GM12878 (cell line): ENCODE data around the gene OS9. TPM values are rescaled to one million over a fixed set of nuclear protein-coding genes. Genes with fewer than 3 reads are reported as not detected.
"Not testable (repeated sequence)": the region's sequence is repeated elsewhere in the genome, so short reads cannot be mapped to it uniquely, and the experiment has no call there.

Experiments
- ATAC-seq: fragments of 200-7000 bp; cut with Tn5 transposase; 3 replicates; pipeline ENCODE4 v1.9.1; 2020; ENCODE audit warnings: mild to moderate bottlenecking, moderate library complexity
- BruUV-seq: library from RNA; stranded (reverse); fragments of 400-500 nt; replicated peaks from 2 replicates; lab custom pipeline; 2021; lab: Mats Ljungman, UMichigan
- CTCF ChIA-PET: fragments of 300-600 bp; sonication (Branson Sonifier 250); formaldehyde crosslinking; extraction: SDS; loops from one replicate; lab custom pipeline; 2021; ENCODE audit warnings: inconsistent platforms; lab: Yijun Ruan, JAX
- POLR2A ChIA-PET: fragments of 350-600 bp; formaldehyde crosslinking; extraction: SDS; loops from one replicate; lab custom pipeline; 2021; ENCODE audit warnings: inconsistent platforms; lab: Charles Lee
- RAD21 ChIA-PET: fragments of 300-600 bp; sonication (Branson Sonifier 250); formaldehyde crosslinking; loops from one replicate; lab custom pipeline; 2023; ENCODE audit warnings: antibody characterized with exemption; ENCODE audit not compliant: unreplicated experiment; lab: Charles Lee
- SMC1A ChIA-PET: fragments of 300-600 bp; sonication (Branson Sonifier 250); formaldehyde crosslinking; loops from one replicate; lab custom pipeline; 2023; ENCODE audit not compliant: unreplicated experiment, uncharacterized antibody; lab: Charles Lee
- DNase-seq: peaks from one replicate; pipeline ENCODE4 v3.0.0-alpha.2; 2011; ENCODE audit warnings: low read depth, low spot score
- FAIRE-seq: peaks from 3 replicates; lab custom pipeline; 2011; peaks lifted over from hg19 to GRCh38; lab: Jason Lieb, UNC
- H2AFZ ChIP-seq: 2 replicates; pipeline ENCODE4 v1.6.0; 2011; ENCODE audit warnings: low read depth, low read length, control low read depth; ENCODE audit not compliant: control insufficient read depth
- H3K27ac ChIP-seq: 2 replicates; pipeline ENCODE4 v1.5.1; 2011; ENCODE audit warnings: control low read depth; ENCODE audit not compliant: control insufficient read depth, insufficient read depth
- H3K27me3 ChIP-seq, 2 experiments: replicated peaks in 1 of 2; 2 replicates each; pipeline versions ENCODE4 v1.6.0 to v1.6.1; 2011; ENCODE audit warnings: low read length in 1 of 2; ENCODE audit not compliant: control insufficient read depth in 2 of 2, insufficient read depth in 2 of 2
- H3K36me3 ChIP-seq, 2 experiments: 2 replicates each; pipeline ENCODE4 v1.5.1; 2011; ENCODE audit warnings: low read length in 1 of 2; ENCODE audit not compliant: control insufficient read depth in 2 of 2, insufficient read depth in 2 of 2
- H3K4me1 ChIP-seq: 2 replicates; pipeline ENCODE4 v1.6.1; 2011; ENCODE audit warnings: mild to moderate bottlenecking, low read length, moderate library complexity, mixed read lengths; ENCODE audit not compliant: control insufficient read depth, insufficient read depth
- H3K4me2 ChIP-seq: 2 replicates; pipeline ENCODE4 v1.6.0; 2011; ENCODE audit warnings: control low read depth; ENCODE audit not compliant: control insufficient read depth, insufficient read depth
- H3K4me3 ChIP-seq: fragments of 200-600 bp; sonication (generic); 2 replicates; pipeline ENCODE4 v1.5.1; 2016
- H3K79me2 ChIP-seq: 2 replicates; pipeline ENCODE4 v1.6.0; 2011; ENCODE audit warnings: low read length; ENCODE audit not compliant: control insufficient read depth, insufficient read depth
- H3K9ac ChIP-seq: 2 replicates; pipeline ENCODE4 v1.8.0; 2011; ENCODE audit warnings: low read length, control low read depth, mixed read lengths; ENCODE audit not compliant: control insufficient read depth, insufficient read depth
- H3K9me3 ChIP-seq: replicated peaks from 3 replicates; pipeline ENCODE4 v1.5.1; 2011; ENCODE audit warnings: mild to moderate bottlenecking, low read length; ENCODE audit not compliant: control insufficient read depth, insufficient read depth
- H4K20me1 ChIP-seq: 2 replicates; pipeline ENCODE4 v1.6.0; 2011; ENCODE audit not compliant: control insufficient read depth, insufficient read depth
- RFX5 ChIP-seq: IDR thresholded peaks from 2 replicates; pipeline ENCODE4 v1.6.1; 2011; ENCODE audit warnings: low read depth, low read length, improper control_type of control experiment
- ZBTB11 ChIP-seq: fragments of 450-650 bp; formaldehyde crosslinking; IDR thresholded peaks from 2 replicates; pipeline ENCODE4 v1.5.0; 2022; ENCODE audit warnings: mild to moderate bottlenecking, missing genetic modification characterization
- ZBTB4 ChIP-seq: fragments of 450-650 bp; formaldehyde crosslinking; IDR thresholded peaks from 2 replicates; pipeline ENCODE4 v1.4.0; 2022; ENCODE audit warnings: mild to moderate bottlenecking, moderate library complexity
- WGBS: methylation state at CpG from one replicate; pipeline ENCODE4 v1.1.6; 2016; ENCODE audit warnings: low lambda C conversion rate; ENCODE audit not compliant: insufficient replicate concordance, insufficient coverage; ENCODE audit errors: missing lambda C conversion rate; 5-methylcytosine and 5-hydroxymethylcytosine counted together
- in situ Hi-C: fragments of 300-500 bp; cut with MboI; formaldehyde crosslinking; loops from 9 replicates; pipeline ENCODE4 v1.14.3; 2018; ENCODE audit warnings: mixed read lengths
- intact Hi-C: fragments of 100-400 bp; cut with micrococcal nuclease; formaldehyde crosslinking; loops from one replicate; pipeline ENCODE4 v1.14.2; 2022; ENCODE audit not compliant: unreplicated experiment
- polyA plus RNA-seq, 11 experiments: library from polyadenylated mRNA; depleted of rRNA in 4 of 11; unstranded in 6 of 11; stranded (reverse) in 5 of 11; fragments of >200 nt; fragmentation: Nextera tagmentation in 4 of 11; fragmentation: Illumina TruSeq in 1 of 11; extraction: Ambion mirVana in 4 of 11; extraction: Trizol in 1 of 11; gene quantifications; 1 replicate in 1 of 11; 2 replicates in 10 of 11; pipeline versions ENCODE4 v1.2.1 to v1.2.3, GENCODE V29; 2011 to 2016; ENCODE audit warnings: inconsistent platforms in 2 of 11, missing spikeins in 2 of 11, low read depth in 1 of 11
- total RNA-seq, 4 experiments: library from RNA; depleted of rRNA in 3 of 4; stranded (reverse); fragments of >200 nt in 3 of 4; fragmentation: Illumina TruSeq in 1 of 4; extraction: Trizol in 1 of 4; gene quantifications; 2 replicates each; pipeline versions ENCODE4 v1.2.1 to v1.2.3, GENCODE V29; 2013 to 2021

Gene OS9
- total and polyA plus RNA-seq, 10 of the 15 experiments (the other 5 are each of a cell fraction or from before 2014, with no cell fraction given): 5.2 to 106 (median 79.1) TPM

GRCh38 chr12:57661376-57661775, 32.6 kb upstream of the OS9 start:
- H3K4me3 ChIP-seq: no peak overlapping the region
- no peak for TF ChIP-seq RFX5
- no peak for TF ChIP-seq ZBTB11 (CRISPR knock-in tag)
- no peak for TF ChIP-seq ZBTB4 (CRISPR knock-in tag)
- no peak overlapping the region for H3K9ac ChIP-seq
- WGBS: 73% methylated on average over 4 of the region's 4 CpGs
- no peak for FAIRE-seq
- no peak overlapping the region for H3K27ac ChIP-seq
- intact Hi-C loops: no loop called here
- in situ Hi-C loops: no loop called here
- no peak for DNase-seq
- RAD21 ChIA-PET: no interaction called here
- H3K27me3 ChIP-seq: no peaks in the 10 kb centered on the region
- no peaks in the 10 kb centered on the region for H3K79me2 ChIP-seq
- ATAC-seq: no peak
- no TSS peak for BruUV-seq
- H3K36me3 ChIP-seq: no peaks in the 10 kb centered on the region
- H3K4me2 ChIP-seq: no peak overlapping the region
- no peak overlapping the region for H2AFZ ChIP-seq
- H4K20me1 ChIP-seq: no peaks in the 10 kb centered on the region
- POLR2A ChIA-PET: no interaction called here
- H3K4me1 ChIP-seq: no peaks in the 10 kb centered on the region
- CTCF ChIA-PET: interaction anchor here (1.4 kb wide), 2 partner anchors 41 to 78 kb away, joined by 3 read pairs; no protein-coding TSS in a partner anchor
- SMC1A ChIA-PET: interaction anchor here (1.2 to 1.4 kb wide), 2 partner anchors 23 to 31 kb away, joined by 3 to 4 read pairs; no protein-coding TSS in a partner anchor
- H3K9me3 ChIP-seq: no peaks in the 10 kb centered on the region; the same call in 2 of the 3 replicates

- BruUV-seq, POLR2A ChIA-PET, H2AFZ ChIP-seq: not testable (repeated sequence)
Measured at GRCh38 chr12:57665066-57665820, 28.7 kb upstream of the OS9 start.

More at GRCh38 chr12:57665066-57665820, 28.7 kb upstream of the OS9 start:
- H3K9me3 ChIP-seq, H3K9ac ChIP-seq, H3K27me3 ChIP-seq, H3K79me2 ChIP-seq, SMC1A ChIA-PET, RAD21 ChIA-PET, DNase-seq, H3K4me2 ChIP-seq, H3K4me3 ChIP-seq, H3K27ac ChIP-seq, CTCF ChIA-PET, intact Hi-C loops, in situ Hi-C loops, ATAC-seq, H3K36me3 ChIP-seq, FAIRE-seq, H3K4me1 ChIP-seq, H4K20me1 ChIP-seq: not testable (repeated sequence)
- 68% methylated on average over 30 of the region's 34 CpGs for WGBS
